Common myeloid progenitor, CD34-positive (primary cell): ENCODE data around the gene TOM1L2.
A peak's percentile ranks its signal among the peaks of the same experiment; 100 is the strongest.

Experiments
- CTCF ChIA-PET: fragments of 350-600 bp; sonication (Branson Sonifier 250); formaldehyde crosslinking; loops from one replicate; lab custom pipeline; 2021; ENCODE audit warnings: antibody characterized with exemption; lab: Charles Lee
- POLR2A ChIA-PET: fragments of 350-600 bp; sonication (Branson Sonifier 250); formaldehyde crosslinking; loops from one replicate; lab custom pipeline; 2021; ENCODE audit warnings: antibody characterized with exemption; lab: Charles Lee
- DNase-seq, 3 donors: peaks; one replicate each; pipeline versions ENCODE4 v3.0.0 to v3.0.0-alpha.2; 2013
- H3K27ac ChIP-seq, 2 experiments: 1 replicate in 1 of 2; 2 replicates in 1 of 2; pipeline ENCODE4 v1.7.0; 2013; ENCODE audit warnings: inconsistent platforms in 2 of 2, low read length in 2 of 2, mild to moderate bottlenecking in 2 of 2, low read depth in 1 of 2, moderate library complexity in 1 of 2; ENCODE audit not compliant: severe bottlenecking in 2 of 2, insufficient read depth in 1 of 2, poor library complexity in 1 of 2
- H3K27me3 ChIP-seq, 5 experiments: replicated peaks in 2 of 5; 1 replicate in 3 of 5; 2 replicates in 2 of 5; pipeline versions ENCODE4 v1.6.1 to v1.7.0; 2013; ENCODE audit warnings: low read length in 4 of 5, mild to moderate bottlenecking in 2 of 5, moderate library complexity in 2 of 5, inconsistent platforms in 1 of 5; ENCODE audit not compliant: insufficient read depth in 5 of 5, control insufficient read depth in 4 of 5
- H3K36me3 ChIP-seq, 4 experiments: 1 replicate in 2 of 4; 2 replicates in 2 of 4; pipeline versions ENCODE4 v1.6.1 to v1.7.0; 2013; ENCODE audit warnings: low read length in 3 of 4, control low read depth in 1 of 4, mild to moderate bottlenecking in 1 of 4; ENCODE audit not compliant: control insufficient read depth in 4 of 4, insufficient read depth in 4 of 4
- H3K4me1 ChIP-seq, 4 experiments: 1 replicate in 3 of 4; 2 replicates in 1 of 4; pipeline versions ENCODE4 v1.6.1 to v1.7.1; 2013; ENCODE audit warnings: low read length in 3 of 4, mild to moderate bottlenecking in 3 of 4, control low read depth in 1 of 4, inconsistent platforms in 1 of 4, moderate library complexity in 1 of 4; ENCODE audit not compliant: control insufficient read depth in 4 of 4, insufficient read depth in 4 of 4; ENCODE audit errors: control extremely low read depth in 1 of 4
- H3K4me3 ChIP-seq, 7 experiments: 1 replicate in 4 of 7; 2 replicates in 3 of 7; pipeline versions ENCODE4 v1.5.1 to v1.7.0; 2013; ENCODE audit warnings: mild to moderate bottlenecking in 7 of 7, low read length in 6 of 7, moderate library complexity in 6 of 7, inconsistent platforms in 2 of 7, low read depth in 2 of 7, control low read depth in 1 of 7; ENCODE audit not compliant: insufficient read depth in 4 of 7, control insufficient read depth in 1 of 7; ENCODE audit errors: extremely low read depth in 1 of 7
- H3K9me3 ChIP-seq, 5 experiments: 1 replicate in 4 of 5; 2 replicates in 1 of 5; pipeline versions ENCODE4 v1.6.1 to v1.7.1; 2013; ENCODE audit warnings: low read length in 4 of 5, mild to moderate bottlenecking in 2 of 5, inconsistent platforms in 1 of 5, low read depth in 1 of 5, moderate library complexity in 1 of 5; ENCODE audit not compliant: control insufficient read depth in 4 of 5, insufficient read depth in 2 of 5; ENCODE audit errors: control extremely low read depth in 1 of 5
- WGBS: methylation state at CpG from one replicate; pipeline ENCODE4 v1.1.5; 2013; ENCODE audit not compliant: insufficient coverage; 5-methylcytosine and 5-hydroxymethylcytosine counted together

Gene TOM1L2

GRCh38 chr17:17824119-17824782, 147.9 kb downstream of the TOM1L2 start:
- POLR2A ChIA-PET, result interaction anchor here (0.8 to 3.0 kb wide), 4 partner anchors 12 to 16 kb away, joined by 3 to 21 read pairs (median 4); partner anchors contain the start of gene SREBF1
- Histone ChIP-seq H3K4me3 (peak overlapping the region; percentile 16 to 72 (median 47)), H3K4me1 (peaks cover 6 to 89% (median 53%) of the 10 kb centered on the region in 4 experiments), H3K36me3 (peaks cover 0 to 29% (median 12%) of the 10 kb centered on the region in 4 experiments), H3K9me3 (no peaks in the 10 kb centered on the region), H3K27ac (peak overlapping the region in 1 of 2 experiments; percentile 76), H3K27me3 (no peaks in the 10 kb centered on the region)
- CTCF ChIA-PET, result interaction anchor here (1.6 to 1.7 kb wide), 2 partner anchors 12 to 24 kb away, joined by 3 to 4 read pairs; no protein-coding TSS in a partner anchor
- WGBS, result 27% methylated on average over 9 of the region's 11 CpGs
- DNase-seq, result no peak

- Histone ChIP-seq H3K4me3 (peak overlapping the region; percentile 31 to 77 (median 69)), H3K4me1 (peaks cover 6 to 89% (median 53%) of the 10 kb centered on the region in 4 experiments), H3K36me3 (peaks cover 1 to 34% (median 18%) of the 10 kb centered on the region in 4 experiments), H3K27me3 (no peaks in the 10 kb centered on the region), H3K27ac (peak overlapping the region in 1 of 2 experiments; percentile 76), H3K9me3 (no peaks in the 10 kb centered on the region)
- ChIA-PET POLR2A (interaction anchor here (0.6 to 3.0 kb wide), 4 partner anchors 10 to 17 kb away, joined by 3 to 21 read pairs (median 8); partner anchors contain the start of gene SREBF1), CTCF (interaction anchor here (1.6 to 1.7 kb wide), 3 partner anchors 12 to 37 kb away, joined by 3 to 5 read pairs (median 4); no protein-coding TSS in a partner anchor)
- 2% methylated on average over 30 of the region's 69 CpGs for WGBS
- peak; percentile 72 to 86 (median 84) for DNase-seq
Observed at GRCh38 chr17:17823433-17824118, 148.6 kb downstream of the TOM1L2 start.

- Histone ChIP-seq H3K4me1 (peaks cover 6 to 83% (median 53%) of the 10 kb centered on the region in 4 experiments), H3K36me3 (peaks cover 4 to 40% (median 19%) of the 10 kb centered on the region in 4 experiments), H3K27ac (peak overlapping the region in 1 of 2 experiments; percentile 59), H3K27me3 (no peaks in the 10 kb centered on the region), H3K4me3 (peak overlapping the region in 6 of 7 experiments; percentile 57 to 77 (median 70)), H3K9me3 (no peaks in the 10 kb centered on the region)
- WGBS, result 39% methylated on average over 3 of the region's 3 CpGs
- CTCF ChIA-PET, result interaction anchor here (1.2 to 3.2 kb wide), 6 partner anchors 8 to 38 kb away, joined by 3 to 23 read pairs (median 4); partner anchors contain the start of gene SREBF1
- no peak for DNase-seq
- POLR2A ChIA-PET, result interaction anchor here (1.0 to 1.8 kb wide), 3 partner anchors 14 to 18 kb away, joined by 3 to 7 read pairs (median 4); partner anchors contain the start of gene SREBF1
Observed at GRCh38 chr17:17822616-17823015, 149.6 kb downstream of the TOM1L2 start.

- Histone ChIP-seq H3K4me3 (peak overlapping the region in 2 of 7 experiments; percentile 69 to 77), H3K4me1 (peaks cover 6 to 78% (median 52%) of the 10 kb centered on the region in 4 experiments), H3K36me3 (peaks cover 4 to 43% (median 22%) of the 10 kb centered on the region in 4 experiments), H3K9me3 (no peaks in the 10 kb centered on the region), H3K27ac (no peak overlapping the region), H3K27me3 (no peaks in the 10 kb centered on the region)
- POLR2A ChIA-PET, result interaction anchor here (1.0 to 1.8 kb wide), 2 partner anchors 14 to 16 kb away, joined by 3 to 7 read pairs; partner anchors contain the start of gene SREBF1
- 100% methylated on average over 1 of the region's 1 CpG for WGBS
- CTCF ChIA-PET, result interaction anchor here (0.8 to 3.2 kb wide), 7 partner anchors 8 to 38 kb away, joined by 3 to 23 read pairs (median 4); partner anchors contain the start of gene SREBF1
- no peak for DNase-seq
Observed at GRCh38 chr17:17822189-17822588, 150.0 kb downstream of the TOM1L2 start.

- peaks cover 8 to 54% (median 34%) of the 10 kb centered on the region in 4 experiments for H3K36me3 ChIP-seq
- POLR2A ChIA-PET, result interaction anchor here (2.3 kb wide), 1 partner anchor 16 kb away, joined by 10 read pairs; the partner anchor contains the start of gene SREBF1
- H3K4me3 ChIP-seq, result peak overlapping the region in 1 of 7 experiments; percentile 69
- no peak overlapping the region for H3K27ac ChIP-seq
- WGBS, result 97% methylated on average over 5 of the region's 7 CpGs
- H3K9me3 ChIP-seq, result no peaks in the 10 kb centered on the region
- CTCF ChIA-PET, result interaction anchor here (0.6 to 21.2 kb wide), 10 partner anchors 8 to 215 kb away, joined by 3 to 295 read pairs (median 5); partner anchors contain the start of gene SREBF1
- no peaks in the 10 kb centered on the region for H3K27me3 ChIP-seq
- peaks cover 6 to 63% (median 36%) of the 10 kb centered on the region in 4 experiments for H3K4me1 ChIP-seq
- DNase-seq, result no peak
Observed at GRCh38 chr17:17820463-17821158, 151.6 kb downstream of the TOM1L2 start.

- H3K9me3 ChIP-seq, result no peaks in the 10 kb centered on the region
- 98% methylated on average over 6 of the region's 10 CpGs for WGBS
- DNase-seq, result no peak
- POLR2A ChIA-PET, result interaction anchor here (2.3 kb wide), 1 partner anchor 17 kb away, joined by 10 read pairs; the partner anchor contains the start of gene SREBF1
- CTCF ChIA-PET, result interaction anchor here (0.8 to 21.2 kb wide), 9 partner anchors 7 to 99 kb away, joined by 3 to 295 read pairs (median 5); partner anchors contain the start of gene SREBF1
- H3K36me3 ChIP-seq, result peaks cover 8 to 60% (median 36%) of the 10 kb centered on the region in 4 experiments
- H3K27ac ChIP-seq, result no peak overlapping the region
- no peak overlapping the region for H3K4me3 ChIP-seq
- H3K27me3 ChIP-seq, result no peaks in the 10 kb centered on the region
- peaks cover 6 to 57% (median 32%) of the 10 kb centered on the region in 4 experiments for H3K4me1 ChIP-seq
Observed at GRCh38 chr17:17820046-17820445, 152.2 kb downstream of the TOM1L2 start.
